COR-L47 (cell line): ENCODE data around the gene EFCAB5.
A peak's percentile ranks its signal among the peaks of the same experiment; 100 is the strongest.
"Not testable (repeated sequence)": the region's sequence is repeated elsewhere in the genome, so short reads cannot be mapped to it uniquely, and the experiment has no call there.

Source experiments
- DNase-seq: peaks from one replicate; lab custom pipeline; 2025; lab: John Stamatoyannopoulos, UW

The EFCAB5 gene

GRCh38 chr17:29941334-29941733, at the start of gene EFCAB5:
EFCAB5 (plus strand) TSS chr17:29941634; CDS start chr17:29941797, 163 bp downstream.
- DNase-seq: no peak

DNA sequence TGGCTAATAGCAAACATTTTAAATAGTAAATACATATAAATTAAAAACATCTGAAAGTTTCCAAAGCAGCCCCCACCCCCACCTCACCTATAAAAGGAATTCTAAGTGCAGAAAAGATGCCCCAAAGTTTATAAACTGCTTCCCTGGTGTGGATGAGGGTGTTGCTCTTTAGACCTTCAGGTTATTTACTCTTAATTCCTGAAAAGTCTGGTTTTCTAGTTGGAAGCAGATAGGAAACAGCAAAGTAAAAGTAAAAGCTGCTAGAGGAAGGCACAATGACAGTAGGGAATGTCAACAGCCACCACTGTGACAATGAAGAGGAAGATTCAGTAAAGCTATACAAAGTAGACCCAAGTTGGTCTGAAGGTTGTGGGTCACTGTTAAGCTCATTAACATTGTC, 49.2 kb upstream of the EFCAB5 start:
- no peak for DNase-seq

- not testable (repeated sequence) for DNase-seq
These were observed 44.3 kb upstream of the EFCAB5 start for GRCh38 chr17:29897136-29897535.

GRCh38 chr17:29903471-29903870, 38.0 kb upstream of the EFCAB5 start:
- no peak for DNase-seq

DNA sequence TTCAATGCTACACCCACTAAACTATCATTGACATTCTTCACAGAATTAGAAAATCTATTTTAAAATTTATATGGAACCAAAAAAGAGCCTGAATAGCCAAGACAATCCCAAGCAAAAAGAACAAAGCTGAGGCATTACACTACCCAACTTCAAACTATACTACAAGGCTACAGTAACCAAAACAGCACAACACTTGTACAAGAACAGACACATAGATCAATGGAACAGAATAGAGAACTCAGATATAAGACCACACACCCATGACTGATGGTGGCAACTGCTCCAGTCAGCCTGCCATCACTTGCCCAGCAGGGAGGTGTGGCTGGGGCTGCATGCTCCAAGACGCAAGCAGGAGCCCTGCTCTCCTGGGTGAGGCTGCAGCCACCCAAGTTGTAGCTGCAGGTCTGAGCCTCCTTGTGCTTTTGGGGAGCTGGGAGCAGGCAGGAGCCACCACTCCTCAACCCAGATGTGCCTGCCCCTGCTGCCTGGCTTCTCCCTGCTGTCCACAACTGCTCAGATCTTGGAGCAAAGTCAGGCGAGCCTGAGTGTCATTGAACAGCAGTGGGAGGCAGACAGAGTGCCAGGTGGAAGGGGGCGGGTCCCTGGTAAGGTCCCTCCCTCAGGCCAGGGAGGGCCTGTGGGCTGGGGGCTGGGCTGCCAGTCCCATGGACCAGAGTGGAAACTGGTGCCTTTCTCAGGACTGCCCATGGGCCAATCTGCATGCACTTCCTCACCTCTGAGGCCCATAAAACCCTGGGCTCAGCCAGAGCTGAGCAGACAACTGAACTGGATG, 36.2 kb upstream of the EFCAB5 start:
- DNase-seq: no peak

GRCh38 chr17:29905879-29906167, 35.6 kb upstream of the EFCAB5 start:
- DNase-seq: no peak

DNA sequence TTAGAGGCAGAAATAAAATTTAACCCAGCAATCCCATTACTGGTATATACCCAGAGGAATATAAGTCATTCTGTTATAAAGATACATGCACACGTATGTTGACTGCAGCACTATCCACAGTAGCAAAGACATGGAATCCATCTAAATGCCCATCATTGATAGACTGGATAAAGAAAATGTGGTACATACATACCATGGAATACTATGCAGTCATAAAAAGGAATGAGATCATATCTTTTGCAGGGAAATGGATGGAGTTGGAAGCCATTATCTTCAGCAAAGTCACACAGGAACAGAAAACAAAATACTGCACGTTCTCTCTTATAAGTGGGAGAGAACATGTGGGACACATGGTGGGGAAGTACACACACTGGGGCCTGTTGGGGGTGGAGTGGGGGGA, 34.5 kb upstream of the EFCAB5 start:
- no peak for DNase-seq

- DNase-seq: no peak
These were observed 32.0 kb upstream of the EFCAB5 start for GRCh38 chr17:29909236-29910003.

- no peak for DNase-seq
These were observed 29.7 kb upstream of the EFCAB5 start for GRCh38 chr17:29911641-29912177.

GRCh38 chr17:29914819-29915537, 26.5 kb upstream of the EFCAB5 start:
- DNase-seq: no peak

DNA sequence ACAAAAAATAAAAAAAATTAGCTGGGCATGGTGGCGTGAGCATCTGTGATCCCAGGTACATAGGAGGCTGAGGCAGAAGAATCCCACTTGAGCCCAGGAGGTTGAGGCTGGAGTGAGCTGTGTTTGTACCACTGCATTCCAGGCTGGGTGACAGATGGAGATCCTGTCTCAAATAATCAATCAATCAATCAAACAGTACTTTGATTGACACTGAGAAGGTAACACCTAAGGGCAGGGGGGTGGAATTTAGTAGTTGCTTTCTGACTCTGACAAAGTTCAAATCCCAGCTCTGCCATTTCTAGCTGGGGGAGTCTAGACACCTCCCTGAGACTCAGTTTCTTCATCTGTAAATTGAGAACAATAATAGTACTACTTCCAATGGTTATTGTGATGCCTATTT, 23.4 kb upstream of the EFCAB5 start:
- DNase-seq: no peak

DNA sequence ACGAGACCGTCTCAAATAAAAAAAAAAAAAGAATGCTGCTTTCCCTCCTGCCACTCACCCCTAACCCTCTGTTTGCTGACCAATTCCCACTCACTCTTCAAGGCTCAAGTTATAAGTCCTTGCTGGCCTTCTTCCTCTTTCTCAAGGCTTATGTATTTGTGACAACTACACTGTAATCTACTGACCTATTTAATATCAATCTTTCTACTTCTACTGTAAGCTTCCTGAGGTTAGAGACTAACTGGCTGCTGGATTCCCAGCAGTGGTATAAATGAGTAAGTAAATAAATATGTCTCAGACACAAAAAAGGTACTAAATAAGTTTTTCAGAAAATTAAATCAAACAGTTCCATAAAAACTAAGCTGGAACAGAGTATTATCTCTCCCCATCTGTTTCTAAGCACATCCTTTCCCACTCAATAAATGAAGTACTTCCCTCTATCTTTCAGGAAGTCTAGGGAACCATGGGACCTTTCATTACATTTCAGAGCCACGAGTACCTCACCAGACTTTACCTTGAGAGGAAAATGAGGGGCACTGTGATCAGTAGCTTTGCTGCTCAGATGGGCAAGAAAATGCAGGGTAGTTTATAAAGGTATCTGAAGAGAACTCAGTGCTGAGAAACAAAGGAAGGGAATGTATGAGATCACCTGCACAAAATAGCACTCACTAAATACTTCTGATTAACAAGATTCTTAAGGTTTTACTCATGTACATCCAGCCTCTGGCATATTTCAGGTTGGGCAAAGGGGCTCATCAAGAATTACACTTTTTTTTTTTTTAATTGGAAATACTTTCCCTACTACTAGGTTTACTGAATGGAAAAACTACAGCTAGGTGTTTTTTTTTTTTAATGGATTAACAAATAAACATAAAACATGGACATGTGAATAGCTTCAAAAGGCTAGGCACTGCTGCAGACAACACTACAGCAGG, 22.2 kb upstream of the EFCAB5 start:
- DNase-seq: no peak

DNA sequence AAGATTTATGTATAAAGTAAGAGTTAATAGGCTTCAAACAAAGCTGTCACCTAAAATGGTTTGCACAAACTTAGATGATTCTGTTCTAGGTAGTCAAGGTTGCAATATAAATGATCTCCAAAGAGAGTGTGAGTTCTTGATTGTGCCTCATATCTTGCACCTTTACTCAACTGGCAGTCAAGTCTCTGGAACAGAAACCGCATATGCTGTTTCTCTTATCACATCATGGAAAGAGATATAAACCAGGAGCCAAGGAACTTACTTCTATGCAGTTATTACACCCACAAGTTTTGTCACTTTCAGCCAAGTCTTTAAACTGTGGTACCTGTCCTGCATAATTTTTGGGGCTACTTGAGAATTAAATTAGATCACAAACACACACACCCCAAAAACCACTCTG, 16.6 kb upstream of the EFCAB5 start:
- DNase-seq: no peak

DNA sequence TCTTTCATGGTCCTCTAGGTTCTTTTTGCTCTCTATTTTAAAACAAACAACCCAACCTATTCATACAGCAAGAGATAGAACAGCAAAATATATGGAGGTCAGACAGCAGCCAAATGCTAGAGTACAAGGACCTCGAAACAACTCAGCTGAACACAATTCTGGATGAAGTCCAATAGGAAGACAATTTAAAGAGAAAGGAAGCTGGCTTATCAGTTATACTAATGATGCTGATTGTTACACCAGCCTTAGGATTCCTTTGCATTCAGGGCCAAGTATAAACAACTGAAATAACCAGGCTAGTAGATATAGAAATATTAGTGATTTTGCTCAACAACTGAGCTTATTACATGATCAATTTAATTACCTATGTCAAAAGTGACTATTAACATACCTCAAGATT, 13.9 kb upstream of the EFCAB5 start:
- no peak for DNase-seq

- DNase-seq: peak; percentile 17
These were observed 12.4 kb upstream of the EFCAB5 start for GRCh38 chr17:29929006-29929532.

DNA sequence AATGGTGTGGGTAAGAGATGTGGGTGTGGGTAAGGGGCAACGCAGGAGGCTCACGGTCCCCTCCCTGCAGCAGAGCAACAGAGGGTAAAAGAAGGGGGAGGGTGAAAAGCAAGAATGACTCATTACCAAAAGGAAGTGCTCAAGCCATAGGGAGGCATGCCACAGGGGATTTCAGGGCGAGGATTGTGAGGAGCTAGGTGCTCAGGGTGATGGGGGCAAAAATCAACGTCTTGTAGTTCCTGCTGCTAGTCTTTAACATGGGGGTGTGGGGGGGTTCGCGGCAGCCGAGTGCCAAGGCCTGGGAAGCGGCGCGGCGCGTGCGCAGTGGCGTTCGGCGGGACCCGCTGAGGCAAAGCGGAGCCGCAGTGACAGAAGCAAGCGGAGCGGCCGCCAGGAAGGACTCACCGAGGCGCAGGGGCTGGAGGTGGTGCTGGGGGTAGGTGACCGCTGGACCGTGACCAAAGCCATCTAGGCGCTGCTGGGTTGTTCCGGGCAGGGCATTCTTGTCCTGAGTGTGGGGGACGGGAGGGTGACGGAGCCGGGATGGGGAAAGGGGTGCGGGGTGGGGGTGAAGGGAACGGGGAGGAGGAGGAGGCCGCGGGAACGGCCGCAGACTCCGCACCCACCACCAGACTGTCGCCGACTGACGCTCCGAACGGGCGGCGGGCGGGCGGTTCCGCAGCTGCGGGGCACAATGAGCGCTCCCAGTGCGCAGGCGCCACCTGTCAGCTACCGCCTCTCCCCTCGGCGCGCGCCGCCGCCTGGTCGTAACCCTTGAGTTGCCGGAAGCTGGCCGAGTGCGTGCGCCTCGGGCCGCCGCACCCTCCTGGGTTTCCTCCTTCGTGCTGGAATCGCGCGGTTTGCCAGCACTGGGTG, 11.7 kb upstream of the EFCAB5 start, which contains the start of gene SSH2:
Gene SSH2, minus strand, starts transcription at position 696 of the 876 bp plus-strand sequence. Its CDS starts 228 bp downstream, at position 468.
- peak; percentile 95 for DNase-seq

GRCh38 chr17:29930409-29931010, 10.9 kb upstream of the EFCAB5 start:
- DNase-seq: peak; percentile 37

DNA sequence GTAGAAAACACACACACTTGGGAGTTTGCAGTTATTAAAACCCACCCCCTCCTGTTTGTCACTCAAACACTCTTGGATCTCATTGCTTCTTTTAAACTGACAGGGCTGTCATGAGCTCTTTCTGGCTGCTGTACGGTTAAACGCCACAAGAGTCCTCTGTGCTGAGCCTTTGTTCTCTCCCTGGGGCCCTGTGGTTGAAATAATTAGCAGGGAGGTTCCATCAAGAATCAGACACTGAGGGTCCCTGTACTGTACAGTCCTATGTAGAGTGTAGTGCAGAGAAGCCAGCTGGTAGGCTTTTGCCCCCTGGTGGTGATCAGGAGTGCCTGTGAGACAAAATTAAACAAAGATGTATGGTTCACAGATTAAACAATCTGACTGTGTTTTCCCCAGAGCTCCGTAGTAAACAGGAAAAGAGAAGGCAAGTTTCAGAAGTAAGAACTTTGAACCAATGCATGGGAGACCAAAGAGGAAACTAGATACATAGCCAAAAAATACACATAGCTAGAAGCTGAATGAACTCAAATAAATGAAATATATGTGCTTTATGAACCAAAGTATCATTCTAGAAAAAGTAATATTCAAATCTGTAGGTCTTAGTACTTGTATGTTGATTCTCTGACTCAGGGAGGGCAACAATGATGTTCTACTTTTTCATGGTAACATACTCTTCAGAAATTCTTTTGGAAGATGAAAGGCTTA, 10.1 kb upstream of the EFCAB5 start:
- peak; percentile 94 for DNase-seq

DNA sequence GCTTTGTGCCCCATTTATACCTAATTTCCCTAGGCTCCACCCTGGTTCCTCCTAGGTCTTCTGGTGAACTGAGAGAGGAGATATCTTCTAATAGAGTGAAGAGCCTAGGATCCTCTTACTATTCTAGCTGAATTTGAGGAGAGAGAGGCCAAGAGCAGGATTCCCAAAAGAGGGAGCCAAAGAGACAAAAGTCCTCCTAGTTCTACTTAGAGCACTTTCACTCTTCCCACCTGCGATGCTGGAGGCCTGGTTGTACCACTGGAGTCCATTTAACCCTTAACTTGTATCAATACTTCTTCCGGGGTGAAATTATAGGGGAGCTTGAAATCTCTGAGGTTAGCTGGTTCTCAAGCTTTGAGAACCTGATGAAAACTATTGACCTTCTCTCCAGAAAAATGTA, 8.1 kb upstream of the EFCAB5 start:
- DNase-seq: peak; percentile 34
